Activated CD8-positive, alpha-beta memory T cell treated with anti-CD3 and anti-CD28 coated beads, Interleukin-2, amount 10 ng/mL, durations not matched to agents 7 days and 5 days (primary cell): Measurements from ENCODE around the gene MUC16. TPM values are rescaled to one million over a fixed set of nuclear protein-coding genes. Genes with fewer than 3 reads are reported as not detected.
A peak's percentile ranks its signal among the peaks of the same experiment; 100 is the strongest.
"Not testable (repeated sequence)": the region's sequence is repeated elsewhere in the genome, so short reads cannot be mapped to it uniquely, and the experiment has no call there.

Experiments used
- ATAC-seq: fragments of 150-1000 bp; cut with Tn5 transposase; one replicate; pipeline ENCODE4 v1.10.0; 2021; ENCODE audit warnings: moderate library complexity
- CTCF ChIA-PET: fragments of 350-600 bp; sonication (Branson Sonifier 250); formaldehyde crosslinking; loops from one replicate; lab custom pipeline; 2021; ENCODE audit warnings: antibody characterized with exemption; lab: Charles Lee
- DNase-seq: peaks from one replicate; pipeline ENCODE4 v3.0.0-alpha.2; 2020
- H3K27ac Mint-ChIP-seq: one replicate; pipeline ENCODE4 v1.8.0; 2021; ENCODE audit warnings: mild to moderate bottlenecking, mixed read lengths
- H3K27me3 Mint-ChIP-seq: one replicate; pipeline ENCODE4 v1.8.0; 2021; ENCODE audit warnings: mixed read lengths
- H3K36me3 Mint-ChIP-seq: one replicate; pipeline ENCODE4 v1.8.0; 2021; ENCODE audit warnings: mild to moderate bottlenecking, mixed read lengths
- H3K4me1 Mint-ChIP-seq: one replicate; pipeline ENCODE4 v1.8.0; 2021; ENCODE audit warnings: mixed read lengths
- H3K4me3 Mint-ChIP-seq: one replicate; pipeline ENCODE4 v1.8.0; 2021; ENCODE audit warnings: mild to moderate bottlenecking, moderate library complexity, mixed read lengths
- H3K9me3 Mint-ChIP-seq: one replicate; pipeline ENCODE4 v1.8.0; 2022; ENCODE audit warnings: low read depth, mixed read lengths
- total RNA-seq, 2 experiments: library from RNA; stranded (reverse); gene quantifications; one replicate each; pipeline ENCODE4 v1.2.3, GENCODE V29; 2021

MUC16 gene
- under 1 TPM; 0.02 to 0.12 TPM for total RNA-seq

DNA sequence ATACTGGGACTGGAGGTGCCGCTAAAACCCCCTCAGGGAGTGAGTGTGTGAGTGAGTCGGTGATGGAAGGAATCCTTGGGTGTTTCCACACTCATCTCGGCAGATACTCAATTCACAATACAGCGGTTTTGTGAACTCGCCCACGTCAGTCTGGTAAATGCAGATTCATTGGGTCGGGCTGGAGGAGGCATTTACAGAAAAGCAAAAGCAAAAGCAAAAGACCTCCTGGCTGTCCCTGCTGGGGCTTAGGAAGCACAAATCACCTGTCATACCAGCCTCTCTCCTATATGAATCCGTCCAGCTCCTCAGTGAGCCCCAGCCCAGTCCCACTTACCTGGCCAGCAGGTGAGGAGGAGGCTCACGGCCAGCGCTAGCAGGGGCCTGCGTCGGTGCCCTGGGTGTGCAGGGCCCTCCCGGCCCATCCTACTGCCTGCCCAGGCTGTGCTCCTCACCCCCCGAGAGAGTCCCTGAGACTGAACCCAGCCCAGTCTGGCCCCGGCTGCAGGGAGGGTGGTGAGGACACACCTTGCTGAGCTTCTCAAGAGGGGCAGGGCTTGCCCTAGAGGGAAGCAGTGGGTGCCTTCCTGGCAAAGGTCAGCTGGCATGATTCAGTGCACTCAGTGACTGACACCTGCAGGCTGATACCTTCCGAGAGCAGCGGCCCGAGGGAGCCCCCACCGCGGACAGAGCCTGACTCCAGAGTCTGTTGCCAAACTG, at the start of gene MUC16:
TSS of gene MUC16 (minus strand) at position 475 of the 717 bp plus-strand sequence.
- Mint-ChIP-seq H3K4me1 (no peaks in the 10 kb centered on the region), H3K9me3 (peaks cover 4% of the 10 kb centered on the region), H3K27ac (no peak within 1 kb of the TSS), H3K27me3 (no peaks in the 10 kb centered on the region), H3K36me3 (no peaks in the 10 kb centered on the region), H3K4me3 (peak within 1 kb of the TSS; percentile 36)
- CTCF ChIA-PET, result no interaction called here
- no peak for DNase-seq
- peak; percentile 45 for ATAC-seq

- H3K27ac Mint-ChIP-seq, result no peak overlapping the region
- no peaks in the 10 kb centered on the region for H3K27me3 Mint-ChIP-seq
- H3K4me1 Mint-ChIP-seq, result no peaks in the 10 kb centered on the region
- DNase-seq (no peak), ATAC-seq (no peak)
- CTCF ChIA-PET, result no interaction called here
- H3K4me3 Mint-ChIP-seq, result no peak overlapping the region
- H3K9me3 Mint-ChIP-seq, result no peaks in the 10 kb centered on the region
- no peaks in the 10 kb centered on the region for H3K36me3 Mint-ChIP-seq
Measured at GRCh38 chr19:9058905-9059667, 48.9 kb upstream of the MUC16 start.

GRCh38 chr19:9057505-9058258, 47.5 kb upstream of the MUC16 start:
- no peaks in the 10 kb centered on the region for H3K27me3 Mint-ChIP-seq
- no peaks in the 10 kb centered on the region for H3K4me1 Mint-ChIP-seq
- no peak overlapping the region for H3K27ac Mint-ChIP-seq
- no peaks in the 10 kb centered on the region for H3K9me3 Mint-ChIP-seq
- CTCF ChIA-PET, result no interaction called here
- no peak overlapping the region for H3K4me3 Mint-ChIP-seq
- DNase-seq (no peak), ATAC-seq (no peak)
- no peaks in the 10 kb centered on the region for H3K36me3 Mint-ChIP-seq

DNA sequence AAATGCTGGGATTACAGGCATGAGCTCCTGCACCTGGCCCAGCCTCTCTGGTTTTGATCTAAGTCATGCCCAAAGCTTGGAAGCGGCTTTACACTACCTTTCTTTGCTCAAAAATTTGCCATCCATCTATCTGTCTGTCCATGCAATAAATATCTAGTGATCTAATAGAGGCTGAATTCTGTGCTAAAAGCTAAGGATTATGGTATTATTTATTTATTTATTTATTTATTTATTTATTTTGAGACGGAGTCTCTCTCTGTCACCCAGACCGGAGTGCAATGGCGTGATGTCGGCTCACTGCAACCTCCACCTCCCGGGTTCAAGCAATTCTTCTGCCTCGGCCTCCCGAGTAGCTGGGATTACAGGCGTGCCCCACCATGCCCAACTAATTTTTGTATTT, 45.9 kb upstream of the MUC16 start:
- H3K4me3 Mint-ChIP-seq, DNase-seq, CTCF ChIA-PET, H3K9me3 Mint-ChIP-seq, H3K4me1 Mint-ChIP-seq, H3K27me3 Mint-ChIP-seq, H3K27ac Mint-ChIP-seq, H3K36me3 Mint-ChIP-seq, ATAC-seq: not testable (repeated sequence)

- DNase-seq, result no peak
- H3K9me3 Mint-ChIP-seq, result no peaks in the 10 kb centered on the region
- H3K36me3 Mint-ChIP-seq, result no peaks in the 10 kb centered on the region
- H3K27ac Mint-ChIP-seq, result no peak overlapping the region
- CTCF ChIA-PET, result no interaction called here
- ATAC-seq, result no peak
- no peak overlapping the region for H3K4me3 Mint-ChIP-seq
- H3K27me3 Mint-ChIP-seq, result no peaks in the 10 kb centered on the region
- no peaks in the 10 kb centered on the region for H3K4me1 Mint-ChIP-seq
Measured at GRCh38 chr19:9054765-9055164, 44.6 kb upstream of the MUC16 start.

DNA sequence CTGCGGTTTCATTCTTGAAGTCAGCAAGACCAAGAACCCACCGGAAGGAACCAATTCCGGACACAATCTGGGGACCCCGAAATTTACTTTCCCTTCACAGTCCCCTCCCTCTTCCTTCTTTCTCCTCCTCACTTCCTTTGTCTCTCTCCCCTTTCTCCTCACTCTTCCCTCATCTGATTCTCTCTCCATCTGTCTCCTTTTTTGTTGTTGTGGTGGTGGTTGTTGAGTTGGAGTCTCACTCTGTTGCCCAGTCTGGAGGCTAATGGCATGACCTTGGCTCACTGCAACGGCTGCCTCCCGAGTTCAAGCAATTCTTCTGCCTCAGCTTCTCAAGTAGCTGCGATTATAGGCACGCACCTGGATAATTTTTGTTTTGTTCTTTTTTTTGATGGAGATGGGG, 44.0 kb upstream of the MUC16 start:
- Mint-ChIP-seq H3K27ac (no peak overlapping the region), H3K27me3 (no peaks in the 10 kb centered on the region), H3K4me3 (no peak overlapping the region), H3K36me3 (no peaks in the 10 kb centered on the region), H3K9me3 (no peaks in the 10 kb centered on the region), H3K4me1 (no peaks in the 10 kb centered on the region)
- CTCF ChIA-PET, result no interaction called here
- DNase-seq, result no peak
- ATAC-seq, result no peak

DNA sequence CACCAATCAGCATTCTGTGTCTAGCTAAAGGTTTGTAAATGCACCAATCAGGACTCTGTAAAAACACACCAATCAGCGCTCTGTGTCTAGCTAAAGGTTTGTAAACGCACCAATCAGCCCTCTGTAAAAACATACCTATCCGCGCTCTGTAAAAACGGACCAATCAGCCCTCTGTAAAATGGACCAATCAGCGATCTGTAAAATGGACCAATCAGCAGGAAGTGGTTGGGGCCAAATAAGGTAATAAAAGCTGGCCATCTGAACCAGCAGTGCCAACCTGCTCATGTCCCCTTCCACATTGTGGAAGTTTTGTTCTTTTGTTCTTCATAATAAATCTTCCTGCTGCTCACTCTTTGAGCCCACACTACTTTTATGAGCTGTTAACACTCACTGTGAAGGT, 43.5 kb upstream of the MUC16 start:
- CTCF ChIA-PET, DNase-seq, ATAC-seq, H3K4me1 Mint-ChIP-seq, H3K27me3 Mint-ChIP-seq, H3K36me3 Mint-ChIP-seq, H3K4me3 Mint-ChIP-seq, H3K27ac Mint-ChIP-seq, H3K9me3 Mint-ChIP-seq: not testable (repeated sequence)

GRCh38 chr19:9052894-9053293, 42.7 kb upstream of the MUC16 start:
- Mint-ChIP-seq H3K4me1 (no peaks in the 10 kb centered on the region), H3K27ac (no peak overlapping the region), H3K27me3 (no peaks in the 10 kb centered on the region), H3K4me3 (no peak overlapping the region), H3K36me3 (no peaks in the 10 kb centered on the region), H3K9me3 (no peaks in the 10 kb centered on the region)
- DNase-seq (no peak), ATAC-seq (no peak)
- CTCF ChIA-PET, result no interaction called here

DNA sequence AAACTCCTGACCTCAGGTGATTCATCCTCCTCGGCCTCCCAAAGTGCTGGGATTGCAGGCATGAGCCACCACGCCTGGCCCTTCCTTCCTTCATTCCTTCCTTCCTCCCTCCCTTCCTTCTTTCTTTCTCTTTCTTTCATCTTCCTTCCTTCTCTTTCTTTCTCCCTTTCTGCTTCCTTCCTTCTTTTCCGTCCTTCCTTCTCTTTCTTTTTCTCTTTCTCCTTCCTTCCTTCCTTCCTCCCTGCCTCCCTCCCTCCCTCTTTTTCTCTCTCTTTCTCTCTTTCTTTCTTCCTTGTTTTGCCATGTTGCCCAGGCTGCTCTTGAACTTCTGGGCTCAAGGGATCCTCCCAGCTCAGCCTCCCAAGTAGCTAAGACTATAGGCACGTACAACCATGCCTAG, 36.5 kb upstream of the MUC16 start:
- no peak for DNase-seq
- Mint-ChIP-seq H3K27ac (no peak overlapping the region), H3K4me3 (no peak overlapping the region), H3K4me1 (no peaks in the 10 kb centered on the region), H3K36me3 (no peaks in the 10 kb centered on the region), H3K27me3 (no peaks in the 10 kb centered on the region), H3K9me3 (no peaks in the 10 kb centered on the region)
- ATAC-seq, result no peak
- CTCF ChIA-PET, result no interaction called here

DNA sequence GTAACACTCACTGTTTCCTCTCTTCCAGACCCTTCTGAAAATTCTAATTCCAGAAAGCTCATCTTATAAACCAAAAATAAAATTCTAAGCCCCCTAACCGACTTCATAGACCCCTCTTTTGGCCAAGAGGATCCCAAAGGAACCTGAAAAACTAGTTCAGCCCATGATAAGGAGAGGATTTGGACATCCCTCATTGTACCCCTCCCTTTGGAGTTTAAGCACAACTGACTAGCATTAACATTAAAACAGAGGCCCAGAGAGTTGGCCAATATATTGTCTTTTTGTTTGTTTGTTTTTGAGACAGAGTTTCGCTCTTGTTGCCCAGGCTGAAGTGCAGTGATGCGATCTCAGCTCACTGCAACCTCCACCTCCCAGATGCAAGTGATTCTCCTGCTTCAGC, 34.2 kb upstream of the MUC16 start:
- CTCF ChIA-PET, result no interaction called here
- H3K4me1 Mint-ChIP-seq, result no peaks in the 10 kb centered on the region
- H3K36me3 Mint-ChIP-seq, result no peaks in the 10 kb centered on the region
- ATAC-seq, result no peak
- H3K4me3 Mint-ChIP-seq, result no peak overlapping the region
- no peak for DNase-seq
- no peak overlapping the region for H3K27ac Mint-ChIP-seq
- H3K27me3 Mint-ChIP-seq, result no peaks in the 10 kb centered on the region
- H3K9me3 Mint-ChIP-seq, result no peaks in the 10 kb centered on the region

DNA sequence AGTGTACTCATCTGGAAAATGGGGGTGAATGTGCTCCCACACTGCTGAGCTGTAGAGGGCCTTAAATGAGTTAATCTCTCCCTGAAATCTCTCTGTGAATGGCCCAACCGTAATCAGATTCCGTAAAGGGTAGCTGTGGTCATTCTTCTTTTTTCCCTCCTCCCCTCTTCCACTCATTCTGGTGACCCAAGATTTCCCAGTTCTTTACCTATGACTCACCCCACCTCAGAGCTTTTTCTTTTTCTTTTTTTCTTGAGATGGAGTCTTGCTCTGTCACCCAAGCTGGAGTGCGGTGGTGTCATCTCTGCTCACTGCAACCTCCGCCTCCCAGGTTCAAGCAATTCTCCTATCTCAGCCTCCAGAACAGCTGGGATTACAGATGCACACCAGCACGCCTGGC, 33.3 kb upstream of the MUC16 start:
- no peak overlapping the region for H3K4me3 Mint-ChIP-seq
- DNase-seq (no peak), ATAC-seq (no peak)
- H3K27me3 Mint-ChIP-seq, result no peaks in the 10 kb centered on the region
- no peaks in the 10 kb centered on the region for H3K36me3 Mint-ChIP-seq
- no peak overlapping the region for H3K27ac Mint-ChIP-seq
- no peaks in the 10 kb centered on the region for H3K4me1 Mint-ChIP-seq
- no peaks in the 10 kb centered on the region for H3K9me3 Mint-ChIP-seq
- CTCF ChIA-PET, result no interaction called here

DNA sequence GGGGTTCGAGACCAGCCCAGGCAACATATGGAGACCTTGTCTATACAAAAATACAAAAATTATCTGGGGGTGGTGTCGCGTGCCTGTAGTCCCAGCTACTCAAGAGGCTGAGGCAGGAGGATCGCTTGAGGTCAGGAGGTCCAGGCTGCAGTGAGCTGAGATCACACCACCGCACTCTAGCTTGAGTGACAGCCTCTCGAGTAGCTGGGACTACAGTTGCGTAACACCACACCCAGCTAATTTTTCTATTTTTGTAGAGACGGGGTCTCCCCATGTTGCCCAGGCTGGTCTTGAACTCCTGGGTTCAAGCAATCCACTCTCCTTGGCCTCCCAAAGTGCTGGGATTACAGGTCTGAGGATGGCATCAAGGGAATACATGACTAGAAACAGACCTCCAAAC, 30.8 kb upstream of the MUC16 start:
- CTCF ChIA-PET, result no interaction called here

DNA sequence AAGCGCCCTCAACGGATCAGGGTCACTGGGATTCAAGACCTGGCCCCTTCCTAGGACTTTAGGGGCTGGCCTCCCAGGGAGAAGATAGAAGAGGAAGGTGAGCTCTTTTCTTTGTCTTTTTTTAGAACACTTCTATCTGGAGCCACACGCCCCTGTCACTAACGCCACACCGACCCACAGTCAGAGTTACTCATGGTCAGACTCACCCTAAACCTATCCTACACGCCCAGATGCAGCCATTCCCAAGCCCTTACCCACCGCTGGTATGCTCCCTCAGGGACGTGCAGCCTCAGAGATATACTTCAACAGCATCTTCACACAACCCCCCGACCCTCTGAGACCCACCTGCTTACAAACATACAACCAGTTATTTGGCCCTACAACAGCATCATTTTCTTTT, 29.9 kb upstream of the MUC16 start:
- H3K27me3 Mint-ChIP-seq, result no peaks in the 10 kb centered on the region

More for the DNA sequence above, 30.8 kb upstream of the MUC16 start:
- Mint-ChIP-seq H3K27me3 (no peaks in the 10 kb centered on the region), H3K4me1 (no peaks in the 10 kb centered on the region), H3K4me3 (no peak overlapping the region), H3K36me3 (no peaks in the 10 kb centered on the region), H3K27ac (no peak overlapping the region), H3K9me3 (no peaks in the 10 kb centered on the region)
- no peak for DNase-seq
- ATAC-seq, result no peak

DNA sequence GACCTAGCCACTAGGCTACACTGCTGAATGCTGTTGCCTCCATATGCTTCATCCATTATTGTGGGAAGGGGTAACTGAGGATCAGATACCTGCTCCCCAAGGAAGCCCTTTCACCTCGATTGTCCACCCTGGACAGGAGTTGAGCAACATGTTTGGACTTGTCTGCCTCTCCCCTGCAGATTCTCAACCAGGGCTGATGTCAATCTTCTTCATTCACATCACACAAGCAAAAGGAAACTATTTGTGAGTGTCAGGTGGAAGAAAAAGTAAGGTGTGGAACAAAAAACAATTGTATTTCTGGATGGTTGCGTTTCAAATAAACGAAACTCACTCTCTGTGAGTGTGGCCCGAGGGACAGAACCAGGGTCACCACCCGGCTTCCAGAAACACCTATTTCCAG, 29.5 kb upstream of the MUC16 start:
- Mint-ChIP-seq H3K27ac (no peak overlapping the region), H3K27me3 (no peaks in the 10 kb centered on the region), H3K9me3 (no peaks in the 10 kb centered on the region), H3K4me3 (no peak overlapping the region), H3K4me1 (no peaks in the 10 kb centered on the region), H3K36me3 (no peaks in the 10 kb centered on the region)
- CTCF ChIA-PET, result no interaction called here
- ATAC-seq (no peak), DNase-seq (no peak)

More for the DNA sequence above, 29.9 kb upstream of the MUC16 start:
- Mint-ChIP-seq H3K4me1 (no peaks in the 10 kb centered on the region), H3K4me3 (no peak overlapping the region), H3K36me3 (no peaks in the 10 kb centered on the region), H3K27ac (no peak overlapping the region), H3K9me3 (no peaks in the 10 kb centered on the region)
- DNase-seq, result no peak
- ATAC-seq, result no peak
- CTCF ChIA-PET, result no interaction called here
